ENCODE measurements around the gene RNU1-4.
"Not testable (repeated sequence)": the region's sequence is repeated elsewhere in the genome, so short reads cannot be mapped to it uniquely, and the experiment has no call there.

GRCh38 chr1:16760801-16761200 is 20.5 kb downstream of the RNU1-4 start:
- TF ChIP-seq CTCF (IDR thresholded peaks at IDR 0.05); POLR2A (IDR thresholded peaks at IDR 0.05); POLR2AphosphoS5 (IDR thresholded peaks at IDR 0.05; ENCODE audit: insufficient read depth in 1 of 2, low read depth in 1 of 2): not testable (repeated sequence)
